GM19452 (cell line): ENCODE results near the gene STAP2.

Experiments used
- ATAC-seq: cut with Tn5 transposase; IDR thresholded peaks from one replicate; pipeline ENCODE4 v1.9.1; 2021; ENCODE audit not compliant: unreplicated experiment

STAP2 gene

GRCh38 chr19:4327877-4328242 lies 10.8 kb downstream of the STAP2 start:
- peak; percentile 7 for ATAC-seq

GRCh38 chr19:4327252-4327876 lies 11.3 kb downstream of the STAP2 start:
- ATAC-seq: no peak

- ATAC-seq: no peak
Observed at GRCh38 chr19:4326837-4327251, 11.8 kb downstream of the STAP2 start.

GRCh38 chr19:4326215-4326836 lies 12.3 kb downstream of the STAP2 start:
- no peak for ATAC-seq

- no peak for ATAC-seq
Observed at GRCh38 chr19:4324228-4324627, 14.4 kb downstream of the STAP2 start.

GRCh38 chr19:4323692-4324091 lies 14.9 kb downstream of the STAP2 start:
- ATAC-seq: no peak

- ATAC-seq: no peak
Observed at GRCh38 chr19:4322942-4323665, 15.5 kb downstream of the STAP2 start.

GRCh38 chr19:4320419-4320818 lies 18.2 kb downstream of the STAP2 start:
- no peak for ATAC-seq

- no peak for ATAC-seq
Observed at GRCh38 chr19:4319067-4319718, 19.4 kb downstream of the STAP2 start.

- no peak for ATAC-seq
Observed at GRCh38 chr19:4318460-4318859, 20.2 kb downstream of the STAP2 start.

GRCh38 chr19:4316956-4317355 lies 21.7 kb downstream of the STAP2 start:
- ATAC-seq: no peak

GRCh38 chr19:4313847-4314490 lies 24.7 kb downstream of the STAP2 start:
- no peak for ATAC-seq

GRCh38 chr19:4310247-4311121 lies 28.1 kb downstream of the STAP2 start:
- no peak for ATAC-seq

- no peak for ATAC-seq
Observed at GRCh38 chr19:4305659-4306058, 33.0 kb downstream of the STAP2 start.

GRCh38 chr19:4305257-4305612 lies 33.4 kb downstream of the STAP2 start:
- no peak for ATAC-seq

GRCh38 chr19:4304538-4305256 lies 33.9 kb downstream of the STAP2 start, which contains the start of gene FSD1:
FSD1 (plus strand) TSS chr19:4304598; CDS start chr19:4304747, 149 bp downstream.
- no peak for ATAC-seq

- ATAC-seq: no peak
Observed at GRCh38 chr19:4303819-4304537, 34.6 kb downstream of the STAP2 start.

- no peak for ATAC-seq
Observed at GRCh38 chr19:4302243-4302640, 36.4 kb downstream of the STAP2 start, which contains the start of gene TMIGD2. TMIGD2 (minus strand) TSS chr19:4302389; CDS start chr19:4302385, 4 bp downstream.
